ELR (cell line): ENCODE measurements around the gene SHB.
"Not testable (repeated sequence)": the region's sequence is repeated elsewhere in the genome, so short reads cannot be mapped to it uniquely, and the experiment has no call there.

Experiments
- DNase-seq: peaks from one replicate; pipeline ENCODE4 v3.0.0-alpha.2; 2015; ENCODE audit warnings: low read depth

SHB gene

GRCh38 chr9:37902796-37903646 is 166.0 kb downstream of the SHB start:
- peak; percentile 72 for DNase-seq

GRCh38 chr9:37902131-37902530 is 166.9 kb downstream of the SHB start:
- DNase-seq, result no peak

- peak; percentile 43 for DNase-seq
Observed at GRCh38 chr9:37899041-37899440, 170.0 kb downstream of the SHB start.

GRCh38 chr9:37897665-37898064 is 171.4 kb downstream of the SHB start:
- DNase-seq, result peak; percentile 79

- DNase-seq, result no peak
Observed at GRCh38 chr9:37892063-37892462, 177.0 kb downstream of the SHB start.

- DNase-seq, result not testable (repeated sequence)
Observed at GRCh38 chr9:37891042-37891441, 178.0 kb downstream of the SHB start.

- no peak for DNase-seq
Observed at GRCh38 chr9:37889536-37889935, 179.5 kb downstream of the SHB start.

GRCh38 chr9:37887977-37888583 is 180.9 kb downstream of the SHB start:
- DNase-seq, result not testable (repeated sequence)

- no peak for DNase-seq
Observed at GRCh38 chr9:37880916-37881479, 188.0 kb downstream of the SHB start.

GRCh38 chr9:37876376-37876775 is 192.7 kb downstream of the SHB start:
- no peak for DNase-seq

GRCh38 chr9:37873955-37874354 is 195.1 kb downstream of the SHB start:
- no peak for DNase-seq

GRCh38 chr9:37870799-37871176 is 198.2 kb downstream of the SHB start:
- DNase-seq, result no peak

- DNase-seq, result no peak
Observed at GRCh38 chr9:37870081-37870798, 198.8 kb downstream of the SHB start.
